ENCODE data around the gene C15orf40.

Gene C15orf40

GRCh38 chr15:82993144-82993543, 18.3 kb downstream of the C15orf40 start:
- DNase-seq (ENCODE audit: low read depth in 2 of 2): no peak

- no peak for DNase-seq (ENCODE audit: low read depth in 2 of 2)
These were observed 18.9 kb downstream of the C15orf40 start for GRCh38 chr15:82992436-82992998.

- DNase-seq (ENCODE audit: low read depth in 2 of 2): no peak
These were observed 25.0 kb downstream of the C15orf40 start for GRCh38 chr15:82986442-82986780.

- DNase-seq (ENCODE audit: low read depth in 2 of 2): peak; percentile 77 to 88
These were observed 25.6 kb downstream of the C15orf40 start, which contains the start of gene RAMAC for GRCh38 chr15:82985688-82986441. Gene RAMAC, plus strand, starts transcription at chr15:82986210. Its CDS starts 2,809 bp downstream, at chr15:82989019.

- DNase-seq (ENCODE audit: low read depth in 2 of 2): no peak
These were observed 30.5 kb downstream of the C15orf40 start for GRCh38 chr15:82980981-82981380.

GRCh38 chr15:82979726-82980125, 31.7 kb downstream of the C15orf40 start:
- no peak for DNase-seq (ENCODE audit: low read depth in 2 of 2)

- no peak for DNase-seq (ENCODE audit: low read depth in 2 of 2)
These were observed 33.0 kb downstream of the C15orf40 start for GRCh38 chr15:82978438-82978837.

GRCh38 chr15:82977076-82977475, 34.4 kb downstream of the C15orf40 start:
- DNase-seq (ENCODE audit: low read depth in 2 of 2): no peak

GRCh38 chr15:82972990-82973389, 38.4 kb downstream of the C15orf40 start:
- DNase-seq (ENCODE audit: low read depth in 2 of 2): no peak

- no peak for DNase-seq (ENCODE audit: low read depth in 2 of 2)
These were observed 40.0 kb downstream of the C15orf40 start for GRCh38 chr15:82971218-82971984.

GRCh38 chr15:82970696-82971095, 40.7 kb downstream of the C15orf40 start:
- DNase-seq (ENCODE audit: low read depth in 2 of 2): no peak

GRCh38 chr15:82970078-82970686, 41.3 kb downstream of the C15orf40 start:
- DNase-seq (ENCODE audit: low read depth in 2 of 2): no peak

GRCh38 chr15:82969353-82969752, 42.1 kb downstream of the C15orf40 start:
- no peak for DNase-seq (ENCODE audit: low read depth in 2 of 2)

GRCh38 chr15:82968066-82968465, 43.4 kb downstream of the C15orf40 start:
- DNase-seq (ENCODE audit: low read depth in 2 of 2): no peak

- no peak for DNase-seq (ENCODE audit: low read depth in 2 of 2)
These were observed 44.8 kb downstream of the C15orf40 start for GRCh38 chr15:82966671-82967071.

- DNase-seq (ENCODE audit: low read depth in 2 of 2): no peak
These were observed 46.5 kb downstream of the C15orf40 start for GRCh38 chr15:82964890-82965289.

- DNase-seq (ENCODE audit: low read depth in 2 of 2): no peak
These were observed 47.7 kb downstream of the C15orf40 start for GRCh38 chr15:82963471-82964341.

- DNase-seq (ENCODE audit: low read depth in 2 of 2): no peak
These were observed 50.7 kb downstream of the C15orf40 start for GRCh38 chr15:82960766-82961165.

- no peak for DNase-seq (ENCODE audit: low read depth in 2 of 2)
These were observed 52.0 kb downstream of the C15orf40 start for GRCh38 chr15:82959423-82959822.

GRCh38 chr15:82958638-82959037, 52.8 kb downstream of the C15orf40 start:
- no peak for DNase-seq (ENCODE audit: low read depth in 2 of 2)

Data from stimulated activated CD4-positive, alpha-beta T cell treated with anti-CD3 and anti-CD28 coated beads, Interleukin-1b, Interleukin-23, amount 100 ng/mL, for 4 hours (primary cell).